GM23338 (cell line): Measurements from ENCODE around the gene MEIG1. TPM values are rescaled to one million over a fixed set of nuclear protein-coding genes. Genes with fewer than 3 reads are reported as not detected.

Experiments
- ATAC-seq: fragments of 200-7000 bp; cut with Tn5 transposase; 3 replicates; pipeline ENCODE4 v1.9.1; 2020
- DNase-seq: peaks from one replicate; pipeline ENCODE4 v3.0.0-alpha.2; 2015; ENCODE audit warnings: low spot score
- H2AFZ ChIP-seq: fragments of 200-600 bp; sonication (generic); 2 replicates; pipeline ENCODE4 v1.8.0; 2016; ENCODE audit warnings: antibody characterized with exemption, mild to moderate bottlenecking, moderate library complexity
- H3F3A ChIP-seq: fragments of 200-600 bp; sonication (generic); replicated peaks from 2 replicates; pipeline ENCODE4 v1.8.0; 2017; ENCODE audit warnings: antibody characterized with exemption, mixed run types, low read depth
- H3K27ac ChIP-seq: fragments of 200-600 bp; sonication (generic); 2 replicates; pipeline ENCODE4 v1.6.1; 2016; ENCODE audit warnings: low read depth
- H3K27me3 ChIP-seq: fragments of 200-600 bp; sonication (generic); 2 replicates; pipeline ENCODE4 v1.8.0; 2016; ENCODE audit warnings: mild to moderate bottlenecking, mixed run types, moderate library complexity; ENCODE audit not compliant: insufficient read depth
- H3K36me3 ChIP-seq: fragments of 200-600 bp; sonication (generic); 2 replicates; pipeline ENCODE4 v1.8.0; 2016; ENCODE audit warnings: mild to moderate bottlenecking; ENCODE audit not compliant: insufficient read depth
- H3K4me1 ChIP-seq: fragments of 200-600 bp; sonication (generic); 2 replicates; pipeline ENCODE4 v1.8.0; 2016; ENCODE audit warnings: mild to moderate bottlenecking, moderate library complexity; ENCODE audit not compliant: insufficient read depth
- H3K4me2 ChIP-seq: fragments of 200-600 bp; sonication (generic); 2 replicates; pipeline ENCODE4 v1.7.1; 2017; ENCODE audit warnings: mixed run types
- H3K4me3 ChIP-seq: fragments of 200-600 bp; sonication (generic); 2 replicates; pipeline ENCODE4 v1.6.1; 2016; ENCODE audit warnings: mixed run types
- H3K79me2 ChIP-seq: fragments of 200-600 bp; sonication (generic); replicated peaks from 2 replicates; pipeline ENCODE4 v1.8.0; 2017; ENCODE audit warnings: mild to moderate bottlenecking; ENCODE audit not compliant: insufficient read depth
- H3K9me2 ChIP-seq: fragments of 200-600 bp; sonication (generic); 2 replicates; pipeline ENCODE4 v1.8.0; 2017; ENCODE audit not compliant: insufficient read depth
- H4K20me1 ChIP-seq: fragments of 200-600 bp; sonication (generic); replicated peaks from 2 replicates; pipeline ENCODE4 v1.8.0; 2017; ENCODE audit warnings: mild to moderate bottlenecking; ENCODE audit not compliant: insufficient read depth
- H3K27ac Mint-ChIP-seq: 2 replicates; pipeline ENCODE4 v1.8.0; 2020; ENCODE audit warnings: inconsistent platforms, mild to moderate bottlenecking, moderate library complexity, mixed read lengths
- H3K27me3 Mint-ChIP-seq: 3 replicates; pipeline ENCODE4 v1.8.0; 2022; ENCODE audit warnings: low read depth, mild to moderate bottlenecking, moderate library complexity, mixed read lengths, inconsistent platforms; ENCODE audit not compliant: insufficient read depth, poor library complexity
- H3K36me3 Mint-ChIP-seq: 3 replicates; pipeline ENCODE4 v1.8.0; 2021; ENCODE audit warnings: low read depth, mild to moderate bottlenecking, inconsistent platforms, moderate library complexity, mixed read lengths
- H3K4me1 Mint-ChIP-seq: 3 replicates; pipeline ENCODE4 v1.8.0; 2020; ENCODE audit warnings: mild to moderate bottlenecking, inconsistent platforms, mixed read lengths
- H3K4me3 Mint-ChIP-seq: 3 replicates; pipeline ENCODE4 v1.8.0; 2021; ENCODE audit warnings: moderate library complexity, mild to moderate bottlenecking, inconsistent platforms, mixed read lengths
- H3K9me3 Mint-ChIP-seq: 3 replicates; pipeline ENCODE4 v1.8.0; 2020; ENCODE audit warnings: moderate library complexity, mild to moderate bottlenecking, inconsistent platforms, mixed read lengths
- EZH2phosphoT487 ChIP-seq: fragments of 200-600 bp; sonication (generic); IDR thresholded peaks from one replicate; pipeline ENCODE4 v1.8.1; 2018; ENCODE audit warnings: antibody characterized with exemption; ENCODE audit not compliant: unreplicated experiment
- JUNB ChIP-seq: IDR thresholded peaks from one replicate; pipeline ENCODE4 v1.6.1; 2016; ENCODE audit warnings: antibody characterized with exemption; ENCODE audit not compliant: unreplicated experiment
- NANOG ChIP-seq: IDR thresholded peaks from 2 replicates; pipeline ENCODE4 v1.6.1; 2016; ENCODE audit warnings: antibody characterized with exemption, borderline replicate concordance
- POLR2AphosphoS5 ChIP-seq: IDR thresholded peaks from 2 replicates; pipeline ENCODE4 v1.6.1; 2016; ENCODE audit warnings: antibody characterized with exemption, low read depth
- STAT1 ChIP-seq: IDR thresholded peaks from one replicate; pipeline ENCODE4 v1.6.1; 2016; ENCODE audit warnings: antibody characterized with exemption; ENCODE audit not compliant: unreplicated experiment
- ZNF114 ChIP-seq: fragments of 250-450 bp; sonication (Bioruptor Pico); IDR thresholded peaks from 2 replicates; pipeline ENCODE4 v1.5.0; 2020; ENCODE audit warnings: mild to moderate bottlenecking, moderate library complexity
- polyA plus RNA-seq: library from polyadenylated mRNA; unstranded; fragments of >200 nt; fragmentation: Nextera tagmentation; extraction: Ambion mirVana; gene quantifications from 2 replicates; pipeline ENCODE4 v1.2.1, GENCODE V29; 2016
- total RNA-seq: library from RNA; depleted of rRNA; stranded (reverse); fragments of >200 nt; shearing (Covaris generic); gene quantifications from 2 replicates; pipeline ENCODE4 v1.2.3, GENCODE V29; 2014
- TF ChIP-seq, protein P1 (sequence below), 2 experiments: fragments of 200-600 bp in 1 of 2; sonication (generic) in 1 of 2; conservative IDR thresholded peaks; 2 replicates each; pipeline versions ENCODE4 v1.5.1 to v1.6.1; 2016 to 2017; ENCODE audit warnings: antibody characterized with exemption in 2 of 2, low read depth in 2 of 2, mild to moderate bottlenecking in 2 of 2, moderate library complexity in 1 of 2
- TF ChIP-seq, protein P2 (sequence below): IDR thresholded peaks from 2 replicates; pipeline ENCODE4 v1.6.1; 2016; ENCODE audit warnings: antibody characterized with exemption
- TF ChIP-seq, protein P3 (sequence below): fragments of 250-450 bp; sonication (Bioruptor Pico); IDR thresholded peaks from 2 replicates; pipeline ENCODE4 v1.5.0; 2020; ENCODE audit warnings: mild to moderate bottlenecking, moderate library complexity

Gene MEIG1
- total and polyA plus RNA-seq, 2 experiments from 2014 or later = 1.2 TPM; not detected in 1

DNA sequence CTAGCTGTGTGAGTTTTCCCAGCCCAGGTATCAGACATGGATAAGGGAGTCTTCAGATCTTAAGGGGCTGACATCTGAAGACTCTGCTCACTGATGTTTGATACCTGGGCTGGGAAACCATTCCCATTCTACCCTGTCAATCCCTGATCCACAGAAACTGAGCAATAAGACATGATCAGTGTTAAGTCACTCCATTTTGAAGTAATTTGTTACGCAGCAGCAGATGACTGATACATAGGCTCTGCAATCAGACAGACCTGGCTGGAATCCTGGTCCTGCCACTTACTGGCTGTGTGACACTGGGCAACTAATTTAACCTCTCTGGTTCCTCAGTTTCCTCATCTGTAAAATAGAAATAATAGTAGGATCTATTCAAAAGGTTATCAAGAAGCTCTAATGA, 11.9 kb upstream of the MEIG1 start:
- Histone ChIP-seq H2AFZ (no peak overlapping the region), H4K20me1 (peaks cover 12% of the 10 kb centered on the region), H3K27ac (no peak overlapping the region), H3K4me3 (no peak overlapping the region), H3K27me3 (peaks cover 2% of the 10 kb centered on the region; the same call in 1 of the 2 replicates), H3K4me1 (peaks cover 3% of the 10 kb centered on the region), H3K36me3 (peaks cover 14% of the 10 kb centered on the region; the same call in 1 of the 2 replicates), H3K4me2 (no peak overlapping the region), H3K9me2 (no peaks in the 10 kb centered on the region), H3K79me2 (no peaks in the 10 kb centered on the region; the same call in 1 of the 2 replicates), H3F3A (no peaks in the 10 kb centered on the region; the same call in 1 of the 2 replicates)
- Mint-ChIP-seq H3K36me3 (peaks cover 23% of the 10 kb centered on the region), H3K27me3 (peaks cover 4% of the 10 kb centered on the region), H3K9me3 (no peaks in the 10 kb centered on the region; the same call in 2 of the 3 replicates), H3K27ac (no peak overlapping the region), H3K4me3 (no peak overlapping the region), H3K4me1 (peaks cover 6% of the 10 kb centered on the region)
- ATAC-seq (no peak), DNase-seq (no peak)
- TF ChIP-seq, protein P1, sequence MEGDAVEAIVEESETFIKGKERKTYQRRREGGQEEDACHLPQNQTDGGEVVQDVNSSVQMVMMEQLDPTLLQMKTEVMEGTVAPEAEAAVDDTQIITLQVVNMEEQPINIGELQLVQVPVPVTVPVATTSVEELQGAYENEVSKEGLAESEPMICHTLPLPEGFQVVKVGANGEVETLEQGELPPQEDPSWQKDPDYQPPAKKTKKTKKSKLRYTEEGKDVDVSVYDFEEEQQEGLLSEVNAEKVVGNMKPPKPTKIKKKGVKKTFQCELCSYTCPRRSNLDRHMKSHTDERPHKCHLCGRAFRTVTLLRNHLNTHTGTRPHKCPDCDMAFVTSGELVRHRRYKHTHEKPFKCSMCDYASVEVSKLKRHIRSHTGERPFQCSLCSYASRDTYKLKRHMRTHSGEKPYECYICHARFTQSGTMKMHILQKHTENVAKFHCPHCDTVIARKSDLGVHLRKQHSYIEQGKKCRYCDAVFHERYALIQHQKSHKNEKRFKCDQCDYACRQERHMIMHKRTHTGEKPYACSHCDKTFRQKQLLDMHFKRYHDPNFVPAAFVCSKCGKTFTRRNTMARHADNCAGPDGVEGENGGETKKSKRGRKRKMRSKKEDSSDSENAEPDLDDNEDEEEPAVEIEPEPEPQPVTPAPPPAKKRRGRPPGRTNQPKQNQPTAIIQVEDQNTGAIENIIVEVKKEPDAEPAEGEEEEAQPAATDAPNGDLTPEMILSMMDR (conservative IDR thresholded peaks at IDR 0.05; ENCODE audit: low read depth in 2 of 2) = no peak
- TF ChIP-seq, protein P2, sequence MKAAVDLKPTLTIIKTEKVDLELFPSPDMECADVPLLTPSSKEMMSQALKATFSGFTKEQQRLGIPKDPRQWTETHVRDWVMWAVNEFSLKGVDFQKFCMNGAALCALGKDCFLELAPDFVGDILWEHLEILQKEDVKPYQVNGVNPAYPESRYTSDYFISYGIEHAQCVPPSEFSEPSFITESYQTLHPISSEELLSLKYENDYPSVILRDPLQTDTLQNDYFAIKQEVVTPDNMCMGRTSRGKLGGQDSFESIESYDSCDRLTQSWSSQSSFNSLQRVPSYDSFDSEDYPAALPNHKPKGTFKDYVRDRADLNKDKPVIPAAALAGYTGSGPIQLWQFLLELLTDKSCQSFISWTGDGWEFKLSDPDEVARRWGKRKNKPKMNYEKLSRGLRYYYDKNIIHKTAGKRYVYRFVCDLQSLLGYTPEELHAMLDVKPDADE = no peak
- TF ChIP-seq, protein P3, sequence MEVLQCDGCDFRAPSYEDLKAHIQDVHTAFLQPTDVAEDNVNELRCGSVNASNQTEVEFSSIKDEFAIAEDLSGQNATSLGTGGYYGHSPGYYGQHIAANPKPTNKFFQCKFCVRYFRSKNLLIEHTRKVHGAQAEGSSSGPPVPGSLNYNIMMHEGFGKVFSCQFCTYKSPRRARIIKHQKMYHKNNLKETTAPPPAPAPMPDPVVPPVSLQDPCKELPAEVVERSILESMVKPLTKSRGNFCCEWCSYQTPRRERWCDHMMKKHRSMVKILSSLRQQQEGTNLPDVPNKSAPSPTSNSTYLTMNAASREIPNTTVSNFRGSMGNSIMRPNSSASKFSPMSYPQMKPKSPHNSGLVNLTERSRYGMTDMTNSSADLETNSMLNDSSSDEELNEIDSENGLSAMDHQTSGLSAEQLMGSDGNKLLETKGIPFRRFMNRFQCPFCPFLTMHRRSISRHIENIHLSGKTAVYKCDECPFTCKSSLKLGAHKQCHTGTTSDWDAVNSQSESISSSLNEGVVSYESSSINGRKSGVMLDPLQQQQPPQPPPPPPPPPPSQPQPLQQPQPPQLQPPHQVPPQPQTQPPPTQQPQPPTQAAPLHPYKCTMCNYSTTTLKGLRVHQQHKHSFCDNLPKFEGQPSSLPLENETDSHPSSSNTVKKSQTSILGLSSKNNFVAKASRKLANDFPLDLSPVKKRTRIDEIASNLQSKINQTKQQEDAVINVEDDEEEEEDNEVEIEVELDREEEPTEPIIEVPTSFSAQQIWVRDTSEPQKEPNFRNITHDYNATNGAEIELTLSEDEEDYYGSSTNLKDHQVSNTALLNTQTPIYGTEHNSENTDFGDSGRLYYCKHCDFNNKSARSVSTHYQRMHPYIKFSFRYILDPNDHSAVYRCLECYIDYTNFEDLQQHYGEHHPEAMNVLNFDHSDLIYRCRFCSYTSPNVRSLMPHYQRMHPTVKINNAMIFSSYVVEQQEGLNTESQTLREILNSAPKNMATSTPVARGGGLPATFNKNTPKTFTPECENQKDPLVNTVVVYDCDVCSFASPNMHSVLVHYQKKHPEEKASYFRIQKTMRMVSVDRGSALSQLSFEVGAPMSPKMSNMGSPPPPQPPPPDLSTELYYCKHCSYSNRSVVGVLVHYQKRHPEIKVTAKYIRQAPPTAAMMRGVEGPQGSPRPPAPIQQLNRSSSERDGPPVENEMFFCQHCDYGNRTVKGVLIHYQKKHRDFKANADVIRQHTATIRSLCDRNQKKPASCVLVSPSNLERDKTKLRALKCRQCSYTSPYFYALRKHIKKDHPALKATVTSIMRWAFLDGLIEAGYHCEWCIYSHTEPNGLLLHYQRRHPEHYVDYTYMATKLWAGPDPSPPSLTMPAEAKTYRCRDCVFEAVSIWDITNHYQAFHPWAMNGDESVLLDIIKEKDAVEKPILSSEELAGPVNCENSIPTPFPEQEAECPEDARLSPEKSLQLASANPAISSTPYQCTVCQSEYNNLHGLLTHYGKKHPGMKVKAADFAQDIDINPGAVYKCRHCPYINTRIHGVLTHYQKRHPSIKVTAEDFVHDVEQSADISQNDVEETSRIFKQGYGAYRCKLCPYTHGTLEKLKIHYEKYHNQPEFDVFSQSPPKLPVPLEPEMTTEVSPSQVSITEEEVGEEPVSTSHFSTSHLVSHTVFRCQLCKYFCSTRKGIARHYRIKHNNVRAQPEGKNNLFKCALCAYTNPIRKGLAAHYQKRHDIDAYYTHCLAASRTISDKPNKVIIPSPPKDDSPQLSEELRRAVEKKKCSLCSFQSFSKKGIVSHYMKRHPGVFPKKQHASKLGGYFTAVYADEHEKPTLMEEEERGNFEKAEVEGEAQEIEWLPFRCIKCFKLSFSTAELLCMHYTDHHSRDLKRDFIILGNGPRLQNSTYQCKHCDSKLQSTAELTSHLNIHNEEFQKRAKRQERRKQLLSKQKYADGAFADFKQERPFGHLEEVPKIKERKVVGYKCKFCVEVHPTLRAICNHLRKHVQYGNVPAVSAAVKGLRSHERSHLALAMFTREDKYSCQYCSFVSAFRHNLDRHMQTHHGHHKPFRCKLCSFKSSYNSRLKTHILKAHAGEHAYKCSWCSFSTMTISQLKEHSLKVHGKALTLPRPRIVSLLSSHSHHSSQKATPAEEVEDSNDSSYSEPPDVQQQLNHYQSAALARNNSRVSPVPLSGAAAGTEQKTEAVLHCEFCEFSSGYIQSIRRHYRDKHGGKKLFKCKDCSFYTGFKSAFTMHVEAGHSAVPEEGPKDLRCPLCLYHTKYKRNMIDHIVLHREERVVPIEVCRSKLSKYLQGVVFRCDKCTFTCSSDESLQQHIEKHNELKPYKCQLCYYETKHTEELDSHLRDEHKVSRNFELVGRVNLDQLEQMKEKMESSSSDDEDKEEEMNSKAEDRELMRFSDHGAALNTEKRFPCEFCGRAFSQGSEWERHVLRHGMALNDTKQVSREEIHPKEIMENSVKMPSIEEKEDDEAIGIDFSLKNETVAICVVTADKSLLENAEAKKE (CRISPR knock-in tag) = no peak
- TF ChIP-seq STAT1 (no peak), NANOG (no peak), EZH2phosphoT487 (no peak), JUNB (no peak), POLR2AphosphoS5 (no peak), ZNF114 (CRISPR knock-in tag) (no peak)
